Neural cell (in vitro differentiated cells): ENCODE measurements around the gene KMT2D. TPM values are rescaled to one million over a fixed set of nuclear protein-coding genes. Genes with fewer than 3 reads are reported as not detected.

ENCODE experiments used
- polyA plus RNA-seq: library from polyadenylated mRNA; depleted of rRNA; stranded (reverse); fragments of >200 nt; gene quantifications from 2 replicates; pipeline ENCODE4 v1.2.3, GENCODE V29; 2014

Gene KMT2D
- polyA plus RNA-seq, 1 donor from 2014 or later: 15.8 TPM

Other genes starting within 250 kb of the KMT2D start
- gene CACNB3, start 242.3 kb downstream of the KMT2D start, polyA plus RNA-seq: 123 and 129 TPM in 2 replicates
- gene DDX23, start 208.6 kb downstream of the KMT2D start, polyA plus RNA-seq: 94.6 and 96.5 TPM in 2 replicates
- gene RND1, start 194.9 kb downstream of the KMT2D start, polyA plus RNA-seq: 1.3 and 5.8 TPM in 2 replicates
- 24.5 and 24.9 TPM in 2 replicates for gene FKBP11, start 135.3 kb downstream of the KMT2D start, polyA plus RNA-seq
- 114 TPM in 2 replicates for gene ARF3, start 103.3 kb downstream of the KMT2D start, polyA plus RNA-seq
- 0.92 and 1.2 TPM in 2 replicates for gene WNT10B, start 89.1 kb downstream of the KMT2D start, polyA plus RNA-seq
- not detected in 2 replicates for gene WNT1, start 82.5 kb downstream of the KMT2D start, polyA plus RNA-seq
- 0.20 and 0.51 TPM in 2 replicates for gene DDN, start 61.4 kb downstream of the KMT2D start, polyA plus RNA-seq
- 69.0 and 71.0 TPM in 2 replicates for gene PRKAG1, start 42.0 kb downstream of the KMT2D start, polyA plus RNA-seq
- gene RHEBL1, start 9.2 kb upstream of the KMT2D start, polyA plus RNA-seq: 0.68 TPM in 1 of 2 replicates, not detected in the other
- 0.28 and 0.66 TPM in 2 replicates for gene DHH, start 34.0 kb upstream of the KMT2D start, polyA plus RNA-seq
- 344 and 381 TPM in 2 replicates for gene LMBR1L, start 50.1 kb upstream of the KMT2D start, polyA plus RNA-seq
- 573 and 605 TPM in 2 replicates for gene TUBA1B, start 70.6 kb upstream of the KMT2D start, polyA plus RNA-seq
- gene TUBA1A, start 128.3 kb upstream of the KMT2D start, polyA plus RNA-seq: 14,333 and 15,501 TPM in 2 replicates
- gene TUBA1C, start 204.3 kb upstream of the KMT2D start, polyA plus RNA-seq: 56.2 and 63.0 TPM in 2 replicates
- not detected in 2 replicates for gene PRPH, start 234.4 kb upstream of the KMT2D start, polyA plus RNA-seq